PC-9 (cell line): ENCODE measurements around the gene LMX1B. TPM values are rescaled to one million over a fixed set of nuclear protein-coding genes. Genes with fewer than 3 reads are reported as not detected.

Experiments
- BruUV-seq: library from RNA; stranded (reverse); fragments of 400-500 nt; replicated peaks from 2 replicates; lab custom pipeline; 2021; lab: Mats Ljungman, UMichigan
- CTCF ChIA-PET: fragments of 300-600 bp; sonication (Branson Sonifier 250); formaldehyde crosslinking; loops from one replicate; lab custom pipeline; 2022; ENCODE audit warnings: antibody characterized with exemption; lab: Charles Lee
- POLR2A ChIA-PET: fragments of 300-600 bp; sonication (Branson Sonifier 250); formaldehyde crosslinking; loops from one replicate; lab custom pipeline; 2022; ENCODE audit warnings: antibody characterized with exemption; ENCODE audit not compliant: unreplicated experiment; lab: Charles Lee
- DNase-seq, 2 experiments: peaks; one replicate each; pipeline versions ENCODE4 v3.0.0 to v3.0.0-alpha.2; 2015 to 2022; ENCODE audit warnings: mixed read lengths in 1 of 2
- H2AFZ ChIP-seq: fragments of 200-600 bp; sonication (generic); 2 replicates; pipeline ENCODE4 v1.8.1; 2017; ENCODE audit warnings: antibody characterized with exemption
- H3F3A ChIP-seq: fragments of 200-600 bp; sonication (generic); 2 replicates; pipeline ENCODE4 v1.8.1; 2017; ENCODE audit warnings: antibody characterized with exemption, mild to moderate bottlenecking, low read depth; ENCODE audit not compliant: insufficient read depth
- H3K27ac ChIP-seq: fragments of 200-600 bp; sonication (generic); 2 replicates; pipeline ENCODE4 v1.6.1; 2016; ENCODE audit warnings: mixed run types
- H3K27me3 ChIP-seq: fragments of 200-600 bp; sonication (generic); 2 replicates; pipeline ENCODE4 v1.6.1; 2016; ENCODE audit warnings: low read depth, mixed run types; ENCODE audit not compliant: insufficient read depth
- H3K36me3 ChIP-seq: fragments of 200-600 bp; sonication (generic); 2 replicates; pipeline ENCODE4 v1.6.1; 2016; ENCODE audit warnings: low read depth, mixed run types
- H3K4me1 ChIP-seq: fragments of 200-600 bp; sonication (generic); replicated peaks from 2 replicates; pipeline ENCODE4 v1.6.1; 2016; ENCODE audit warnings: mixed run types; ENCODE audit not compliant: insufficient read depth
- H3K4me2 ChIP-seq: fragments of 200-600 bp; sonication (generic); 2 replicates; pipeline ENCODE4 v1.6.1; 2017; ENCODE audit warnings: mixed run types
- H3K4me3 ChIP-seq: fragments of 200-600 bp; sonication (generic); 2 replicates; pipeline ENCODE4 v1.6.1; 2016; ENCODE audit warnings: mixed run types
- H3K79me2 ChIP-seq: fragments of 200-600 bp; sonication (generic); 2 replicates; pipeline ENCODE4 v1.6.1; 2017; ENCODE audit warnings: low read depth, mixed run types
- H3K9me2 ChIP-seq: fragments of 200-600 bp; sonication (generic); 2 replicates; pipeline ENCODE4 v1.8.1; 2017; ENCODE audit warnings: mild to moderate bottlenecking; ENCODE audit not compliant: insufficient read depth
- H3K9me3 ChIP-seq: fragments of 200-600 bp; sonication (generic); 2 replicates; pipeline ENCODE4 v1.8.1; 2016; ENCODE audit warnings: low read depth; ENCODE audit not compliant: insufficient read depth
- H4K20me1 ChIP-seq: fragments of 200-600 bp; sonication (generic); 2 replicates; pipeline ENCODE4 v1.8.1; 2017; ENCODE audit not compliant: insufficient read depth
- CTCF ChIP-seq: fragments of 200-600 bp; sonication (generic); conservative IDR thresholded peaks from 2 replicates; pipeline ENCODE4 v1.6.1; 2017; ENCODE audit warnings: mixed run types, antibody characterized with exemption, mild to moderate bottlenecking, moderate library complexity
- EZH2 ChIP-seq: fragments of 200-600 bp; sonication (generic); IDR thresholded peaks from 2 replicates; pipeline ENCODE4 v1.8.0; 2017; ENCODE audit warnings: antibody characterized with exemption, low read depth
- intact Hi-C: fragments of 100-400 bp; cut with micrococcal nuclease; formaldehyde crosslinking; loops from one replicate; pipeline ENCODE4 v1.10.0; 2022; ENCODE audit not compliant: unreplicated experiment
- total RNA-seq: library from RNA; stranded (reverse); gene quantifications from 2 replicates; pipeline ENCODE4 v1.2.3, GENCODE V29; 2021

The LMX1B gene
- total RNA-seq, 1 experiment from 2014 or later: not detected

GRCh38 chr9:126702151-126703001, 88.6 kb downstream of the LMX1B start:
- H3K4me2 ChIP-seq: peak overlapping the region; percentile 19; the same call in 1 of the 2 replicates
- no peaks in the 10 kb centered on the region for H3K36me3 ChIP-seq
- peak; percentile 80 for TF ChIP-seq CTCF
- TF ChIP-seq EZH2: no peak
- H3K9me3 ChIP-seq: no peaks in the 10 kb centered on the region
- H3K9me2 ChIP-seq: no peaks in the 10 kb centered on the region
- DNase-seq: no peak
- H2AFZ ChIP-seq: no peak overlapping the region
- H3K4me1 ChIP-seq: peaks cover 17% of the 10 kb centered on the region
- no peak overlapping the region for H3K27ac ChIP-seq
- no TSS peak for BruUV-seq
- 0 out of 2 replicates have a peak, but pooled peaks cover 3% of the 10 kb centered on the region for H4K20me1 ChIP-seq
- peaks cover 4% of the 10 kb centered on the region; the same call in 1 of the 2 replicates for H3F3A ChIP-seq
- intact Hi-C loops: no loop called here
- peaks cover 34% of the 10 kb centered on the region for H3K27me3 ChIP-seq
- H3K79me2 ChIP-seq: no peaks in the 10 kb centered on the region
- CTCF ChIA-PET: interaction anchor here (0.6 to 1.0 kb wide), 3 partner anchors 8 to 79 kb away, joined by 3 to 6 read pairs (median 3); no protein-coding TSS in a partner anchor
- POLR2A ChIA-PET: no interaction called here
- H3K4me3 ChIP-seq: no peak overlapping the region

- peaks cover 4% of the 10 kb centered on the region; the same call in 1 of the 2 replicates for H3F3A ChIP-seq
- peak overlapping the region; percentile 19; the same call in 1 of the 2 replicates for H3K4me2 ChIP-seq
- no peaks in the 10 kb centered on the region for H3K9me2 ChIP-seq
- no peak overlapping the region for H3K27ac ChIP-seq
- no peak for TF ChIP-seq CTCF
- no peak for TF ChIP-seq EZH2
- no peaks in the 10 kb centered on the region for H3K9me3 ChIP-seq
- no peaks in the 10 kb centered on the region for H3K36me3 ChIP-seq
- intact Hi-C loops: no loop called here
- H3K4me3 ChIP-seq: no peak overlapping the region
- no TSS peak for BruUV-seq
- peaks cover 32% of the 10 kb centered on the region for H3K27me3 ChIP-seq
- no peaks in the 10 kb centered on the region for H3K79me2 ChIP-seq
- 0 out of 2 replicates have a peak, but pooled peaks cover 2% of the 10 kb centered on the region for H4K20me1 ChIP-seq
- peaks cover 17% of the 10 kb centered on the region for H3K4me1 ChIP-seq
- no peak for DNase-seq
- CTCF ChIA-PET: interaction anchor here (0.6 to 1.1 kb wide), 4 partner anchors 17 to 145 kb away, joined by 3 to 6 read pairs (median 3); no protein-coding TSS in a partner anchor
- POLR2A ChIA-PET: interaction anchor here (0.6 kb wide), 1 partner anchor 101 kb away, joined by 4 read pairs; the partner anchor contains the start of gene ZBTB43
- no peak overlapping the region for H2AFZ ChIP-seq
Measured at GRCh38 chr9:126703002-126703865, 89.5 kb downstream of the LMX1B start.

GRCh38 chr9:126703866-126704156, 90.1 kb downstream of the LMX1B start:
- no peak overlapping the region for H3K4me3 ChIP-seq
- no peaks in the 10 kb centered on the region for H3K79me2 ChIP-seq
- POLR2A ChIA-PET: no interaction called here
- no peak overlapping the region for H3K4me2 ChIP-seq
- H4K20me1 ChIP-seq: no peaks in the 10 kb centered on the region
- H3F3A ChIP-seq: peaks cover 4% of the 10 kb centered on the region; the same call in 1 of the 2 replicates
- H2AFZ ChIP-seq: no peak overlapping the region
- H3K9me2 ChIP-seq: no peaks in the 10 kb centered on the region
- H3K9me3 ChIP-seq: no peaks in the 10 kb centered on the region
- intact Hi-C loops: no loop called here
- no peak for DNase-seq
- peaks cover 17% of the 10 kb centered on the region for H3K4me1 ChIP-seq
- H3K27me3 ChIP-seq: peaks cover 34% of the 10 kb centered on the region
- H3K27ac ChIP-seq: no peak overlapping the region
- TF ChIP-seq EZH2 (no peak), CTCF (no peak)
- BruUV-seq: no TSS peak
- CTCF ChIA-PET: interaction anchor here (0.6 to 1.1 kb wide), 2 partner anchors 83 to 146 kb away, joined by 3 read pairs; no protein-coding TSS in a partner anchor
- H3K36me3 ChIP-seq: no peaks in the 10 kb centered on the region
